Parathyroid adenoma (tissue), 2 donors: Measurements from ENCODE around the gene CCDC187.
"Not testable (repeated sequence)": the region's sequence is repeated elsewhere in the genome, so short reads cannot be mapped to it uniquely, and the experiment has no call there.

Experiments
- H2AFZ ChIP-seq: fragments of 300-600 bp; sonication (generic); one replicate; pipeline ENCODE4 v1.7.0; 2017; ENCODE audit warnings: antibody characterized with exemption, mild to moderate bottlenecking
- H3K27ac ChIP-seq: fragments of 300-600 bp; sonication (generic); one replicate; pipeline ENCODE4 v1.7.0; 2017
- H3K27me3 ChIP-seq: fragments of 300-600 bp; sonication (generic); one replicate; pipeline ENCODE4 v1.7.0; 2017; ENCODE audit warnings: low read length; ENCODE audit not compliant: control insufficient read depth, insufficient read depth
- H3K36me3 ChIP-seq: fragments of 300-600 bp; sonication (generic); one replicate; pipeline ENCODE4 v1.7.0; 2017; ENCODE audit warnings: low read length; ENCODE audit not compliant: control insufficient read depth, insufficient read depth
- H3K4me1 ChIP-seq: fragments of 300-600 bp; sonication (generic); one replicate; pipeline ENCODE4 v1.7.0; 2017; ENCODE audit warnings: control low read depth
- H3K4me2 ChIP-seq: fragments of 300-600 bp; sonication (generic); one replicate; pipeline ENCODE4 v1.7.0; 2017; ENCODE audit warnings: low read length
- H3K4me3 ChIP-seq: fragments of 300-600 bp; sonication (generic); one replicate; pipeline ENCODE4 v1.7.0; 2017; ENCODE audit warnings: low read depth, low read length
- H3K79me2 ChIP-seq: fragments of 300-600 bp; sonication (generic); one replicate; pipeline ENCODE4 v1.7.0; 2017; ENCODE audit warnings: control low read depth
- H3K9ac ChIP-seq: fragments of 300-600 bp; sonication (generic); one replicate; pipeline ENCODE4 v1.7.0; 2017; ENCODE audit warnings: mild to moderate bottlenecking
- H3K9me3 ChIP-seq: fragments of 300-600 bp; sonication (generic); one replicate; pipeline ENCODE4 v1.7.0; 2017; ENCODE audit warnings: low read length; ENCODE audit not compliant: control insufficient read depth
- CTCF ChIP-seq: fragments of 300-600 bp; sonication (generic); IDR thresholded peaks from one replicate; pipeline ENCODE4 v1.7.0; 2017; ENCODE audit warnings: antibody characterized with exemption, mild to moderate bottlenecking
- donor health status: primary hyperparathyroidism.

Gene CCDC187

GRCh38 chr9:136237486-136238341 lies 66.2 kb downstream of the CCDC187 start:
- no peaks in the 10 kb centered on the region for H3K4me1 ChIP-seq
- H3K9me3 ChIP-seq: no peaks in the 10 kb centered on the region
- H3K4me2 ChIP-seq: no peak overlapping the region
- H3K27me3 ChIP-seq: no peaks in the 10 kb centered on the region
- TF ChIP-seq CTCF: no peak
- H3K9ac ChIP-seq: no peak overlapping the region
- no peak overlapping the region for H3K4me3 ChIP-seq
- peaks cover 11% of the 10 kb centered on the region for H3K79me2 ChIP-seq
- no peak overlapping the region for H3K27ac ChIP-seq
- H3K36me3 ChIP-seq: no peaks in the 10 kb centered on the region
- no peak overlapping the region for H2AFZ ChIP-seq

DNA sequence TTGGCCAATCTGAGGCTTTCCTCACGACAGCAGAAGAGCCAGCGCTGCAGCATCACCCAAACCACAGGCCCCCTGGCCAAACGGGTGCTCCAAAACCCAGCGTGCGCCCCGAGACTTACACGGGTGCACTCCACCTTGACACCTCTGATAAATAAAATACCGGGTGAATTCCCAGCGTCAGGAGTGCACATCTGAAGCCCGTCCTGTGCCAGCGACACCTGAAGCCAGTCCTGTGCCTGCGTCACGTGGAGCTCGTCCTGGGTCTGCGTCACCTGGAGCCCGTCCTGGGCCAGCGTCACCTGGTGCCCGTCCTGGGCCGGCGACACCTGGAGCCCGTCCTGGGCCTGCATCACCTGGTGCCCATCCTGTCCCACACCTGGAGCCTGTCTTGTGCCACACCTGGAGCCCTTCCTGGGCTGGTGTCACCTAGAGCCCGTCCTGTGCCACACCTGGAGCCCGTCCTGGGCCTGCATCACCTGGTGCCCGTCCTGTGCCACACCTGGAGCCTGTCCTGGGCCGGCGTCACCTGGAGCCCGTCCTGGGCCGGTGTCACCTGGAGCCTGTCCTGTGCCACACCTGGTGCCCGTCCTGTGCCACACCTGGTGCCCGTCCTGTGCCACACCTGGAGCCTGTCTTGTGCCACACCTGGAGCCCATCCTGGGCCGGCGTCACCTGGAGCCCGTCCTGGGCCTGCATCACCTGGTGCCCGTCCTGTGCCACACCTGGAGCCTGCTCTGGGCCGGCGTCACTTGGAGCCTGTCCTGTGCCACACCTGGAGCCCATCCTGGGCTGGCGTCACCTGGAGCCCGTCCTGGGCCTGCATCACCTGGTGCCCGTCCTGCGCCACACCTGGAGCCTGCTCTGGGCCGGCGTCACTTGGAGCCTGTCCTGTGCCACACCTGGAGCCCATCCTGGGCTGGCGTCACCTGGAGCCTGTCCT lies 67.2 kb downstream of the CCDC187 start:
- H3K4me3 ChIP-seq, H3K9ac ChIP-seq, H3K4me2 ChIP-seq, H3K4me1 ChIP-seq, H3K27me3 ChIP-seq, H2AFZ ChIP-seq, H3K36me3 ChIP-seq, H3K27ac ChIP-seq, H3K9me3 ChIP-seq, H3K79me2 ChIP-seq: not testable (repeated sequence)

DNA sequence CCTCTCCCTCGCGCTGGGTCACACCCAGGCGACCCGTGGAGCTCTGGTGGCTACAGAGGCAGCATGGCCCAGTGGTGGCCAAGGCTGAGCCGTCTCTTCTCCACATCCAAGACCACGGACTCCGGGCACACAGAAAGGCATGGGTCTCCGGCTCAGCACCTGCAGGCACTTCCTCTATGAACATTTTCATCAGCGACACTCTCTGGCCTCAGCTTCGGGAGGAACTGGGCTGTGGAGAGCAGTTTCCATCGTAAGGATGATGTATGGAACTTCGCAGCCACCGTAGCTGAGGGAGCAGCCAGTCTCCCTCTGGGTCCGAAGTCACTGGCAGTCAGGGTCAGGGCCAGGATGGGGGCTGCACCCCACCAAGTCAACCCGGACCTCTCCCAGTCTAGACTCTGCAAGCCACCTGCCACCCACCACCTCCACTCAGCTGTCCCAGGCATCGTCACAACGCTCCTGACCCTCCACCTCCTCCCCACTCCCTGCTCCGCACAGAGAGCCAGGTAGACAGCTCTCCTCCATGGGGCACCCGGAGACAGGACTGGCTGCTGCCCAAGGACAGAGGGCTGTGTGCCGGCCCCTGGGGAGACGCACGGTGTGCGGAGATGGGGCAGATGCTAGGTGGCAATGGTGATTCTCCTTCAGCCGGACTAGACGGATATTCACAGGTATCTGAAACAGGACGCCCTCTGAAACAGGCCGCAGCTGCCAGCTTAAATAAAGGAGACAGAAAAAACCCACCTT lies 68.0 kb downstream of the CCDC187 start:
- H3K9me3 ChIP-seq: no peaks in the 10 kb centered on the region
- TF ChIP-seq CTCF: no peak
- H3K4me2 ChIP-seq: no peak overlapping the region
- no peaks in the 10 kb centered on the region for H3K79me2 ChIP-seq
- no peaks in the 10 kb centered on the region for H3K27me3 ChIP-seq
- H3K36me3 ChIP-seq: no peaks in the 10 kb centered on the region
- no peak overlapping the region for H2AFZ ChIP-seq
- no peaks in the 10 kb centered on the region for H3K4me1 ChIP-seq
- no peak overlapping the region for H3K27ac ChIP-seq
- H3K4me3 ChIP-seq: no peak overlapping the region
- H3K9ac ChIP-seq: no peak overlapping the region

DNA sequence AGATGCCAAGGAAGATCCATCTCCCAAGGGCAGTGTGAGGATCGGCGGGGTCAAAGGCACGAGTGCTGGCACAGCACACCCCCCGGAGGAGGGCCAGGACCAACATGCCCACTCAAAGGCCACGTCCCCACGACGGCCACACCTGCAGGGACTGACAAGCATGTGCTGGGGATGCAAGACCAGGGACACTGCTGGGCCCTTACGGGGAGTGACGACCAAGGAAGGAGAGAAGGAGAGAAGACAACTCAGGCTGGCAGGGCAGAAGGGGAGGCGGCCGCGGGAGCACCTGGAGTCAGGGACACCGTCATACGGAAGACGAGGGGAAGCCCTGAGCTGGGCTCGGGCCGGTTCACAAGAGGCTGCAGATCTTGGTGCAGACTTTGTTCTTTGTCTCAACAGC lies 68.7 kb downstream of the CCDC187 start:
- H3K4me1 ChIP-seq: no peaks in the 10 kb centered on the region
- TF ChIP-seq CTCF: no peak
- H3K4me2 ChIP-seq: no peak overlapping the region
- no peak overlapping the region for H2AFZ ChIP-seq
- H3K9me3 ChIP-seq: no peaks in the 10 kb centered on the region
- no peaks in the 10 kb centered on the region for H3K79me2 ChIP-seq
- no peaks in the 10 kb centered on the region for H3K36me3 ChIP-seq
- H3K27me3 ChIP-seq: no peaks in the 10 kb centered on the region
- H3K9ac ChIP-seq: no peak overlapping the region
- H3K27ac ChIP-seq: no peak overlapping the region
- H3K4me3 ChIP-seq: no peak overlapping the region

DNA sequence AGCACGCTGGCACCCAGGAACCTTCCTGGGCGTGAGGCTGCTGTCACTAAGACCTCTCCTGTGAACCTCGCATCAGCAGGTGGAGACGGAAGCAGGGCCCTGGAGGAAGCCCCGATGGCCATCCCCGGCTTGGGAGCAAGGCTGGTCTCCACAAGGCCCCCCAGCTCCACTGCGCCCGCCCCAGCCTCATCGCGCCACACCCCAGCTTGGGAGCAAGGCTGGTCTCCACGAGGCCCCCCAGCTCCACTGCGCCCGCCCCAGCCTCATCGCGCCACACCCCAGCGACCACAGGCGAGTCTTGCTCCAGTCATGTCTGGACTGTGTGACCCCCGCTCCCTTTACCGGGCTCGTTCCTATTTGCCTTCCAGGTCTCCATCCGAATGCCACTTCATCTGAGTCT lies 69.3 kb downstream of the CCDC187 start:
- no peak for TF ChIP-seq CTCF
- no peaks in the 10 kb centered on the region for H3K36me3 ChIP-seq
- no peaks in the 10 kb centered on the region for H3K79me2 ChIP-seq
- no peak overlapping the region for H2AFZ ChIP-seq
- no peaks in the 10 kb centered on the region for H3K9me3 ChIP-seq
- H3K27ac ChIP-seq: no peak overlapping the region
- no peak overlapping the region for H3K9ac ChIP-seq
- no peak overlapping the region for H3K4me3 ChIP-seq
- no peaks in the 10 kb centered on the region for H3K27me3 ChIP-seq
- no peaks in the 10 kb centered on the region for H3K4me1 ChIP-seq
- H3K4me2 ChIP-seq: no peak overlapping the region
